Raji (cell line): Measurements from ENCODE around the gene UBC.
A peak's percentile ranks its signal among the peaks of the same experiment; 100 is the strongest.

Experiments
- POLR2A ChIP-seq: IDR thresholded peaks from 2 replicates; pipeline ENCODE4 v1.6.1; 2011; ENCODE audit warnings: low read depth, low read length, control low read depth; ENCODE audit not compliant: insufficient read depth

Gene UBC

DNA sequence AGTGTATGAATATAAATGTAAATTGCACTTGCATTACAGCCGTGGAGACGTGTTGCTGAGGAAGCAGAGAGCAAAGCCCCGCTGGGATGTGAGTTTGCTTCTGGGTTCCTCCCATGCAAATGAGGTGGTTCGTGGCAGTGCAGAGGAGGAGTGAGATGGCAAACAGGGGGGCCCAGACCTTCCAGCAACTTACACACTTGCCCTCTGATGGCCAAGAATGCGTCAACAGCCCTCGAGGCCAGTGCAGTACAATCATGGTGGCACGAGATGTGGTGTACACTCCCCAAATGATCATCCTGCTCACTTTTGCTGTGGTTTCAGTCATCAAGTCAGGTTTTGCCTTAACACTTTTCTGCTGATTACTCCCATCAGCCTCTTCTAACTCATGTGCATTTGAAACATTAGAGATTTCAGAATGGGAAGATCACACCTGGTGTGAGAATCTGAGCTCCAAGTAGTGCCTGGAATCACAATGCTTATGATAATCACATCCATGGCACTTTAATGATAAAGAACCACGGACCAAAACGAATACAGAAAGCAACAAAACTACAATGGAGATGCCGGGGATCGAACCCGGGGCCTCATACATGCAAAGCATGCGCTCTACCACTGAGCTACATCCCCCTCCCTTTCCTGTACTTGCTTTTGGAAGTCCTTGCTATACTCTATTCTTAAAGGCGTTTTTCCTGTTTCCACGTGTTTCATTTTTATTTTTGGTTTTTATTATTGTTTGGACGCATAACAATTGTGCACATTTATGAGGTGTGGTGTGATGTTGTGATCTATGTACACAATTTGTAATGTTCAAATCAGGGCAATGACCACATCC lies 7.0 kb upstream of the UBC start:
- TF ChIP-seq POLR2A: peak; percentile 87

DNA sequence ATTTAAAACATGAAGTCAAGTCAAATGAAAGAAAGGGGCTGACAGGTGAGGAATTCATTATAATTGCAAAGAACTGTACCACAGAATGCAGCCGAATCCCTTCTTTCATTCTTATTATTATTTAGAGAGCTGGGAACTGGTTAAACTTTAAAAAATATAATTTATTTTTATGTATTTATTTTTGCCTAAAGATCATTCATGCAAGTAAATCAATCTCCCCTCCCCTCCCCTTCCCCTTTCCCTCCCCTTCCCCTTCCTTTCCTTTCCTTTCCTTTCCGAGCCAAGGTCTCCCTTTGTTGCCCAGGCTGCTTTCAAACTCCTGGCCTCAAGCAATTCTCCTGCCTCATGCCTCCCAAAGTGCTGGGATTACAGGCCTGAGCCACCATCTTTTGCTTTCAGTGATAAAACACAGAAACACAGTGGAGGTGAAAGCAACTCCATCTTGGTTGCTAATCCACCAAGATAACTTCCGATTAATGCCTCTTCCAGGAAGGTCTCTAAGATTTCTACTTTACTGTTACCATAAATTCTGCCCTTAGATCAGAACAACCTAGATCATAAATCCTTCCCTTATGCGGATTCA lies 6.0 kb upstream of the UBC start:
- TF ChIP-seq POLR2A: no peak

DNA sequence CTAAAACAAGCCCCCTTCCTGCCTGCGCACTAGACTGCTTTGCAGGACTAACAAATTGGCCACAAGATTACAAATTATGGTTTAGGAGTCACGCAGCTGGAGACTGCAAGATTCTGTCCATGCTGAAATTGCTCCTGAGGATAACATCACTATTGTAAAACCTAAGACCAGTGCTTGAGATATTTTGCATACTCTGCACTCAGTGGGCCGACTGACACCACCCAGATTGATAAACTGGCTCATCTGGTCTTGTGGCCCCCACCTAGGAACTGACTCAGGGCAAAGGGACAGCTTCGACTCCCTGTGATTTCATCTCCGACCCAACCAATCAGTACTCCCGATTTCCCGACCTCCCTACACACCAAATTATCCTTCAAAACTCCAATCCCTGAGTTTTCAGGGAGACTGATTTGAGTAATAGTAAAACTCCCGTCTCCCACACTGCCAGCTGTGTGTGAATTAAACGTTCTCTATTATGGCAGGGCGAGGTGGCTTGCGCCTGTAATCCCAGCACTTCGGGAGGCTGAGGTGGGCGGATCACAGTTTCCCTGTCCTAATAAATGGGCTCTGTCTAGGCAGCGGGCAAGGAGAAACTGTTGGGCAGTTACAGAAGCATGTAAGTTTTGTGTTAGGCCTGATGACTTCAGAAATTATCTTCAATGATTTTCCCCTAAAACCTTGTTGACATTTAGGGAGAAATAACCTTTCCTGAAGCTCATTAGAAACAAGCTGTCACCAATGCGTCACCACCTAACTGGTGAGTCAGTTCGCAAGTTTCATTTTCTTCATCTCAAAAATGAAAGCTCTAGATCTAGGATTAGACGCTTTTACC lies 5.3 kb upstream of the UBC start:
- peak; percentile 43; the same call in 1 of the 2 replicates for TF ChIP-seq POLR2A

DNA sequence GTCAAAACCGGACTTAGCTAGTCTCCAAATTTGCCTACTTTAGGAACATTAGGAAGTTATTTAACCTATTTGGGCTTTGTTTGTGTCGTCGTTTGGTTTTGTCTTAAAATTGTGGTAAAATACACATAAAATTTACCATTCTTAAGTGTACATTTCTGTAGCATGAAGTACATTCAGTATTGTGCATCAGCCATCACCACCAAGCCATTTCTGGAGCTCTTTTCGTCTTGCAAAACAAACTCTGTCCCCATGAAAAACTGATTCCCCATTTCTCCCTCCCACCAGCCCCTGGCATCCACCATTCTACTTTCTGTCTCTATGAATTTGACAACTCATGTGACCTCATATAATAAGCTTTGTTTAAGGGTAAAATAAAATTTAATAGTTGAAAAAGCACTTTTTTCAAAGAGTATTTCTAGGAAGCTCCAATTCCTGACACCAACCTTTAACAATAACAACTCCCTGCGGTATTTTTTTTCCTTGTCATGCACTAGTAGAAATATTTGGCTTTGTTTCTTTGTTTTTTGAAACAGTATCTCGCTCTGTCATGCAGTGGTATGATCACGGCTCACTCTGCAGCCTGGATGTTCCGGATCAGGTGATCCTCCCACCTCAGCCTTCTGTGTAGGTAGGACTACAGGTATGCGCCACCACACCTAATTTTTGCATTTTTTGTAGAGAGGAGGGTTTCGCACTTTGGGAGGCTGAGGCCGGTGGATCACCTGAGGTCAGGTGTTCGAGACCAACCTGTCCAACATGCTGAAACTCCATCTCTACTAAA lies 3.6 kb upstream of the UBC start:
- no peak for TF ChIP-seq POLR2A

DNA sequence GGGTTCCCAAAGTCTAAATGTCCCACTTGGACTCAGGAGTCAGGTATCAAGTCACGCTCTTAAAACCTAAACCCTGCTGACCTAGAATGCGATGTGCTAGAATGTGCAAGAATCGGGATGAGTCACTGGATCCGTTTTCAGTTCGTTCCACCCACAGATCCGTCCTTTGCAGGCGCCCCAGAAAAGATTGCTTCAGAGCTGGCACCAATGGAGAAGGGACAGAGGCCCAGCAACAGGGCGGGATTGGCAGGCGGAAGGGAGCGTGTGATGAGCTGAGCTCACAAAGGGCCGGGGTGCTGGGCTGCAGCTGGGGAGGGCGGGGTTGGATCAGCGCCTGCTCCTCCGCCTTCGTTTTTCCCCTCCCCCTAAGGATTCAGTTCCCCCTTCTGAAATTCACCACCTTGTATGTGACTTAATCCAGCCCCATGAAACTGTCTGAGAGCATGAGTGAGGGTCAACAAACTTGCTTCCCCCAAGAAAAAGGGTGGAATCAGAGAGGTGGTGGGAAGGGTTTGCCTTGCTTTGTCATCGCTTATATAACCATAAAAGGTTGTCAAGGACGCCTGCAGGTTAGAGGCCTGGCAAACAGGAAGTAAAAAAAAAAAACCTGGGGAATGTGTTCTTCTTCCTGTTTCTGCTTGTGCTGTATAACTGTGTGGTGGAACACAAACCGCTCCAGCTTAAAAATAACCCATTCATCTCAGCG lies 2.8 kb upstream of the UBC start:
- TF ChIP-seq POLR2A: peak; percentile 57

DNA sequence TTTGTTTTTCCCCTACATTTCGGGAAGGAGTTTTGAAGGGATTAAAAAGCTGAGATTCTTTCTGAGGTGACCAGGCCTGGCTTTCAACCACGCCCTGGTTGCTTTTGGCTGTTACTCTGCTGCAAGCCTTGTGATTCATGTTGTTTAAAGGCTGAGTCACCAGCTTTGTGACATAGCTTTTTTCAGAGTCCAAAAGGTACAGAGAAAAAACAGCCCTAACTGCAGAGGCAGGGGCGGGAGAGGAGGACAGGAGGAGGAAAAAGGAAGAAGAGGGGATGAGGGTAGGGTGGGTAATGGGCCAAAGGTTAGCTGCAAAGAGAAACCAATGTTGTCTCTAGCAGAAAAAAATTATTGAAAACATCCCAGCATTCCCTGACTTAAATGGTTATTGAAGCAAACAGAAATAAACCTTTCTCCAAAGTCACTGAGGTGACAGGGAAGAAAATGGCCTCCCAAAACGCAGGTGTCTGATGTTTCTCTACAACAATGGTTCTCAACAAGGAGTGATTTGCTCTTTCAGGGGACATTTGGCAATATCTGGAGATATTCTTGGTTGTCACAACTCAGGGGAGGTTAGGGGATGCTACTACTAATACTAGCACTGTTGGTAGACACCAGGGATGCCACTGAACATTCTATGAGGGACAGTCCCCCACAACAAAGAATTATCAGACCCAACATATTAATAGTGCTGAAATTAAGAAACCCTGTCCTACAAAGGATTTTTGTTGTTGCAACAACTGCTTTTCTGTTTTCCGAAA lies 2.1 kb upstream of the UBC start:
- TF ChIP-seq POLR2A: 0 out of 2 replicates have a peak, but pooled peaks have one; percentile 17

DNA sequence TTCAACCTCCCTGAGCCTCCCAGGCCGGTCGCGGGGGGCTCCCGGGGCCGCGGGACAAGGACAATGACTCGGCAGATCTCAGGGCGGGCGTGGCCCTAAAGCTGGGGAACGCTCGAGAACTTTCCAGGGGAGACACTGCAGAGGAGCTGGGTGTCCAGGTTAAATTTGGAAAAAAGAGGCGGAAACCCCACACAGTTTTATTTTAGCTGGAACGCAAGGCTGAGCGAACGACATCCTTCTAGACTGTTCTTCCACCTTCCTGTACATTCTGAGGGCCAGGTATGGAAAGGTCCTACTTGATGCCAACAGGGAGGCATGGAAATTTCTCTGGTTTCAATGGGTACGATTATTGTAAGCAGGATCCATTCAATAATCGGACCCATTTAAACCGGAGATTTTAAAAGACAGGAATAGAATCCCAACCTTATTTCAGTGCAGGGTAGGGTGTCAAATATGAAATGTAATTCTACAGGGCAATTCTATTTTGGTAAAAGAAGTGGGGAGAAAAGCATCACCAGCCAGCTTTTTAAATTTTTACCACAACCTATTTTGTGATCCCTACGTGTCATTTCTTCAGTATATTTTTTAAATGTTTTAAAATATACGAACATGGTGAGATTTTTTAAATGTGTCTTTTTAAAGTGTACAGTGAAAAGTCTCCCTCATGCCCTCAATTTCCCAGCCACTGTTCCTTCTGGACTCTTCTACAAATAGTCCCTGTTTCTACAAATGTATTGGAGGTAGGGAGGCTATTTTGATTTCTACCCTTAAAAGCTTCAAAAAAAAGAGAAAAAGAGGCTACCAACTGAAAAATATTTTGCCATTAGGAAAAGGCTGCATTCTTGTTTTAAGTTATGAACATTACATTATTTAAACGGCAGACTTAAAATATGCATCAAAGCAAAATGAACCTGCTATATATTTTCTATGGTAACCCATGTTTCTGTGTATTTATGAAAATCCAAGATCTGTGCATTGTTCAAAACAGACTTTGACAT lies 1.1 kb upstream of the UBC start:
- TF ChIP-seq POLR2A: no peak

DNA sequence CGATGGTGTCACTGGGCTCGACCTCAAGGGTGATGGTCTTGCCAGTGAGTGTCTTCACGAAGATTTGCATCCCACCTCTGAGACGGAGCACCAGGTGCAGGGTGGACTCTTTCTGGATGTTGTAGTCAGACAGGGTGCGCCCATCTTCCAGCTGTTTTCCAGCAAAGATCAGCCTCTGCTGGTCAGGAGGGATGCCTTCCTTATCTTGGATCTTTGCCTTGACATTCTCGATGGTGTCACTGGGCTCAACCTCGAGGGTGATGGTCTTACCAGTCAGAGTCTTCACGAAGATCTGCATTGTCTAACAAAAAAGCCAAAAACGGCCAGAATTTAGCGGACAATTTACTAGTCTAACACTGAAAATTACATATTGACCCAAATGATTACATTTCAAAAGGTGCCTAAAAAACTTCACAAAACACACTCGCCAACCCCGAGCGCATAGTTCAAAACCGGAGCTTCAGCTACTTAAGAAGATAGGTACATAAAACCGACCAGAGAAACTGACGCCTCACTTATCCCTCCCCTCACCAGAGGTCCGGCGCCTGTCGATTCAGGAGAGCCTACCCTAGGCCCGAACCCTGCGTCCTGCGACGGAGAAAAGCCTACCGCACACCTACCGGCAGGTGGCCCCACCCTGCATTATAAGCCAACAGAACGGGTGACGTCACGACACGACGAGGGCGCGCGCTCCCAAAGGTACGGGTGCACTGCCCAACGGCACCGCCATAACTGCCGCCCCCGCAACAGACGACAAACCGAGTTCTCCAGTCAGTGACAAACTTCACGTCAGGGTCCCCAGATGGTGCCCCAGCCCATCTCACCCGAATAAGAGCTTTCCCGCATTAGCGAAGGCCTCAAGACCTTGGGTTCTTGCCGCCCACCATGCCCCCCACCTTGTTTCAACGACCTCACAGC lies 717 bp downstream of the UBC start:
- TF ChIP-seq POLR2A: no peak

DNA sequence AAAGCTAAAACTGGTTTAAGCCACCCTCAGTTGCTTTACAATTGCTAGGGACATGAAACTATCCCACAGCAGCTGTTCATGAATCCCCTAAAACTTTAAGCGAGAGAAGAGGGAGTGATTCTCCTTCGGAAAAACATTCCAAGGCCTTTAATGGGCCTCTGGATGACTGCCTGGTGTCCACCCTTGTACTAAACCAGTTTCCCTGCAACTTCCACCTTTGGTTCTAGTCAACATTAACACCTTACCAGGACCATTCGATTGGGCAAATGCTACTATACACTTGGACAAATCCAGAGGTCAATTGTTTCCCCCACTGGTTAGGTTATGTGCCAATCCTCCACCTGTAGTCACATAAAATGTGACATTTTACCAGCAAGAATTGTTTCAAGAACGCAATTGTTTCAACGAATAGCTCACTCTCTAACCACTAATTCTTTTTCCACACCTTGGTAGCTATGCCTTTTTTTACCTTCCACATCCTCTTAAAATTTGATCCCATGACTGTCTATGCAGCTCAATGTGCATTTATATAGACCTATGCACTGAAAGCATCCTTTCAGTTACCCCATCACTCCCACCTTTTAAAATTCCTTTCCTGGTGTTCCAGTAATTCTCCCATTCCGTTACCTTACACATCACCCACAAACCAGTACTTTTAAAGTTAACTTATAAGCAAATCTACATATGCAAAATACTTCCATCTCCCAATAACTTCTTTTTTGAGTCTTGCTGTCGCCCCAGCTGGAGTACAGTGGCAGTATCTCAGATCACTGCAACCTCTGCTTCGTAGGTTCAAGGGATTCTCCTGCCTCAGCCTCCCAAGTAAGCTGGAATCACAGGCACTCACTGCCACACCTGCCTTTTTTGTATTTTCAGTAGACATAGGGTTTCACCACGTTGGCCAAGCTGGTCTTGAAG lies 3.6 kb downstream of the UBC start:
- no peak for TF ChIP-seq POLR2A

DNA sequence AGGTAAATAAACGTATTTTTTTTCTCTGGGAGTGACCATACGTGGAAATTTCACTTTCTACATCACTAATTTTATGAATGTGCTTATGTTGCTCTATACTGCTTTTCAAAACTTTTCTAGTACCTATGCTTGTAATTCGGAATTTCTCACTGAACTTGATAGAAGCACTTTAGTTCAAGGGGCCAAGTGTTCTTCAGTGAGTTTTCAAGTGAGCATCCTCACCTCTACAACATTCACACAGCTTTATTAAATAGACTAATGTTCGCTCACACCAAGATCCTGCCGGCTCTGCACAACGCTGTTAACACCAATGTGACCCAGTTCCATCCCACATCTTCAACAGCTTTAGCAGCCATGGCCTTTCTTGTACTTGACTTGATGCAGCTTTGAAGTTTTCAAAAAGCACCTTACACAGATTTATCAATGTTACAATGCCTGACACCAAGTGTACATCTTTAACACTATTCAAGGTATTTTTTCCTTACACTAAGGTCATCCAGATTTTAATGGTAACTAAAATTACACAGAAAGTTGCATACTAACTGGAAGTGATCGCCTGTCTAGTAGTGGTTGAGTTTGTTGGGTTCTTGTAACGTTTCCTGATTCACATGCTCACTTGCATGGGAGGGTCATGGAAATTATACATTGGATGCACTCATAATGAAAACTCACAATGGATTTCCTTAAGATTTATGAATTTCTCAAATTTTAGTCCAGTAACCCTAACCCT lies 4.5 kb downstream of the UBC start:
- TF ChIP-seq POLR2A: no peak
